Adipose tissue (tissue), 3 donors: Measurements from ENCODE around the gene RIGI. TPM values are rescaled to one million over a fixed set of nuclear protein-coding genes. Genes with fewer than 3 reads are reported as not detected.

Experiments used
- polyA plus RNA-seq, 3 donors: library from polyadenylated mRNA; stranded (reverse); fragments of 200-250 nt; gene quantifications; one replicate each; pipeline ENCODE4 v1.2.3, GENCODE V29; 2013
- donor health status: healthy with polysubstance abuse.
- donor health status: Bipolar disorder and iron deficiency.
- donor health status: healthy.

Gene RIGI
- polyA plus RNA-seq, 3 donors = 2.9 to 3.7 (median 3.1) TPM

Other genes with a start within 250 kb of the RIGI start
- gene ACO1, start 141.6 kb downstream of the RIGI start, polyA plus RNA-seq = 100 to 1,000 TPM in 1 of 3 donors, 10 to 100 TPM in 2; 30.1 to 155 (median 33.4) TPM
- 10 to 100 TPM in 1 of 3 donors, 1 to 10 TPM in 2; 3.6 to 14.4 (median 5.5) TPM for gene SMIM27, start 26.1 kb upstream of the RIGI start, polyA plus RNA-seq
- gene TOPORS, start 26.4 kb upstream of the RIGI start, polyA plus RNA-seq = 1 to 10 TPM; 3.2 to 7.5 (median 7.1) TPM
- 10 to 100 TPM; 18.8 to 48.7 (median 44.7) TPM for gene NDUFB6, start 47.0 kb upstream of the RIGI start, polyA plus RNA-seq
- gene TAF1L, start 109.5 kb upstream of the RIGI start, polyA plus RNA-seq = under 1 TPM in 2 of 3 donors, not detected in 1; 0.01 TPM